MM.1S (cell line): ENCODE measurements around the gene TXK.

Source experiments
- DNase-seq: peaks from one replicate; pipeline ENCODE4 v3.0.0-alpha.2; 2015
- H2AFZ ChIP-seq: fragments of 300-600 bp; sonication (generic); 2 replicates; pipeline ENCODE4 v1.6.0; 2016; ENCODE audit warnings: antibody characterized with exemption, low read length
- H3F3A ChIP-seq: fragments of 300-600 bp; sonication (generic); 2 replicates; pipeline ENCODE4 v1.6.1; 2016; ENCODE audit warnings: mild to moderate bottlenecking, antibody characterized with exemption, low read length, moderate library complexity, mixed read lengths; ENCODE audit not compliant: insufficient read depth
- H3K27ac ChIP-seq: fragments of 300-600 bp; sonication (generic); 2 replicates; pipeline ENCODE4 v1.5.1; 2016; ENCODE audit warnings: mild to moderate bottlenecking, low read length
- H3K27me3 ChIP-seq: fragments of 300-600 bp; sonication (generic); replicated peaks from 2 replicates; pipeline ENCODE4 v1.6.0; 2016; ENCODE audit warnings: low read length; ENCODE audit not compliant: insufficient read depth
- H3K36me3 ChIP-seq: fragments of 300-600 bp; sonication (generic); replicated peaks from 2 replicates; pipeline ENCODE4 v1.6.1; 2016; ENCODE audit warnings: mild to moderate bottlenecking, low read length, mixed read lengths; ENCODE audit not compliant: insufficient read depth
- H3K4me1 ChIP-seq: fragments of 300-600 bp; sonication (generic); 2 replicates; pipeline ENCODE4 v1.6.1; 2016; ENCODE audit warnings: low read length, mixed read lengths
- H3K4me2 ChIP-seq: fragments of 300-600 bp; sonication (generic); 2 replicates; pipeline ENCODE4 v1.6.0; 2016; ENCODE audit warnings: low read depth, low read length
- H3K4me3 ChIP-seq: fragments of 300-600 bp; sonication (generic); 2 replicates; pipeline ENCODE4 v1.5.1; 2016; ENCODE audit warnings: low read length, mixed read lengths
- H3K79me2 ChIP-seq: fragments of 300-600 bp; sonication (generic); 2 replicates; pipeline ENCODE4 v1.6.1; 2016; ENCODE audit warnings: mixed run types, low read length, mixed read lengths
- H3K9ac ChIP-seq: fragments of 300-600 bp; sonication (generic); 2 replicates; pipeline ENCODE4 v1.6.1; 2016; ENCODE audit warnings: low read length, mixed read lengths
- H3K9me2 ChIP-seq: fragments of 300-600 bp; sonication (generic); replicated peaks from 2 replicates; pipeline ENCODE4 v1.6.1; 2016; ENCODE audit warnings: mild to moderate bottlenecking, low read length, mixed read lengths; ENCODE audit not compliant: insufficient read depth
- H3K9me3 ChIP-seq: fragments of 300-600 bp; sonication (generic); replicated peaks from 2 replicates; pipeline ENCODE4 v1.6.1; 2016; ENCODE audit warnings: mild to moderate bottlenecking, low read length, mixed read lengths; ENCODE audit not compliant: insufficient read depth
- H4K20me1 ChIP-seq: fragments of 300-600 bp; sonication (generic); 2 replicates; pipeline ENCODE4 v1.6.1; 2016; ENCODE audit warnings: mild to moderate bottlenecking, low read length, moderate library complexity, mixed read lengths; ENCODE audit not compliant: insufficient read depth
- EZH2 ChIP-seq: fragments of 300-600 bp; sonication (generic); optimal IDR thresholded peaks from 2 replicates; pipeline ENCODE3; 2017; ENCODE audit warnings: low read depth, mild to moderate bottlenecking, antibody characterized with exemption, low read length, mixed read lengths
- EZH2phosphoT487 ChIP-seq: fragments of 300-600 bp; sonication (generic); IDR thresholded peaks from 2 replicates; pipeline ENCODE4 v1.6.1; 2018; ENCODE audit warnings: antibody characterized with exemption, low read length
- TF ChIP-seq, protein P1 (sequence below): fragments of 300-600 bp; sonication (generic); IDR thresholded peaks from 2 replicates; pipeline ENCODE4 v1.5.1; 2016; ENCODE audit warnings: antibody characterized with exemption, low read length, mixed read lengths

Gene TXK

DNA sequence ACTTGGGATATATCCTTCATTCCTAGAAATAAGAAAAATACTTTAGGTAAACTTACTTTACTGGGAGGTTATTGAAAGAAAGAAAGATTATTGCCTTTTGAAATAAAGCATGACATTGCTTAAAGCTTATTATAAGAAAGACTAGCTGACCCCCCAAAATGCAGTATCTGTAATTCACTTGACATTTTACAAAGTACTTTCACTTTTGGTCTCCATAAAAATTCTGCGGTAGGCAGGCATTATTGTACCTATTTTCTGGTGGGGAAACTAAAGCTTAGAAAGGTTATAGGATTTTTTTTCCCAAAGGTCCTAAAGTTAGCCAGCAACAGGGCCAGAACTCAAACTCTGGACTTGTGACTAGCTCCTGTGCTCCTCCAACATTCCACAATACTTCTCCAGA lies 29.7 kb upstream of the TXK start:
- Histone ChIP-seq H3K27ac (no peak overlapping the region), H3K36me3 (peaks cover 36% of the 10 kb centered on the region; the same call in 1 of the 2 replicates), H2AFZ (no peak overlapping the region), H3K27me3 (no peaks in the 10 kb centered on the region), H3K4me3 (no peak overlapping the region), H3F3A (no peaks in the 10 kb centered on the region), H3K4me1 (no peaks in the 10 kb centered on the region), H3K9me3 (no peaks in the 10 kb centered on the region), H3K9ac (no peak overlapping the region), H3K4me2 (no peak overlapping the region), H3K9me2 (no peaks in the 10 kb centered on the region), H4K20me1 (0 out of 2 replicates have a peak, but pooled peaks cover 3% of the 10 kb centered on the region), H3K79me2 (peaks cover 95% of the 10 kb centered on the region)
- DNase-seq, result no peak
- TF ChIP-seq EZH2phosphoT487 (no peak), EZH2 (no peak)
- TF ChIP-seq, protein P1, sequence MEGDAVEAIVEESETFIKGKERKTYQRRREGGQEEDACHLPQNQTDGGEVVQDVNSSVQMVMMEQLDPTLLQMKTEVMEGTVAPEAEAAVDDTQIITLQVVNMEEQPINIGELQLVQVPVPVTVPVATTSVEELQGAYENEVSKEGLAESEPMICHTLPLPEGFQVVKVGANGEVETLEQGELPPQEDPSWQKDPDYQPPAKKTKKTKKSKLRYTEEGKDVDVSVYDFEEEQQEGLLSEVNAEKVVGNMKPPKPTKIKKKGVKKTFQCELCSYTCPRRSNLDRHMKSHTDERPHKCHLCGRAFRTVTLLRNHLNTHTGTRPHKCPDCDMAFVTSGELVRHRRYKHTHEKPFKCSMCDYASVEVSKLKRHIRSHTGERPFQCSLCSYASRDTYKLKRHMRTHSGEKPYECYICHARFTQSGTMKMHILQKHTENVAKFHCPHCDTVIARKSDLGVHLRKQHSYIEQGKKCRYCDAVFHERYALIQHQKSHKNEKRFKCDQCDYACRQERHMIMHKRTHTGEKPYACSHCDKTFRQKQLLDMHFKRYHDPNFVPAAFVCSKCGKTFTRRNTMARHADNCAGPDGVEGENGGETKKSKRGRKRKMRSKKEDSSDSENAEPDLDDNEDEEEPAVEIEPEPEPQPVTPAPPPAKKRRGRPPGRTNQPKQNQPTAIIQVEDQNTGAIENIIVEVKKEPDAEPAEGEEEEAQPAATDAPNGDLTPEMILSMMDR, result no peak

DNA sequence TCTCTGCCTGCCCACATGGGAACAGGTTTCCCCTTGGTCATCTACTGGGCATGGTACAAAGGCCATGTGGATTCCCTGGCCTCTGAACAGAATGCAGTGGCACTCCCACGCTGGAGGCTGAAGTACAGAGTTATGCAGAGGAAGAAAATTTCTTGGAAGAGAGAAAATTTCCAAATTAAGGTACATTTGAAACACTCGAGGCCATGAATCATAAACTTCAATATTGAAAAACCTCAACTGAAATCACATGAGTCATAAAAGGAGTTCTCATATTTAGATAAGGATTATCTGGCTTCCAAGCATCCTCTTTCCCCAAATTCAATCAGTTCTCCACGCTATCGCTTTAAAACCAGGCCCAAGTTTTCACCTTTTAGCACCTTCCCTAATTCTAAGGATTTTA lies 28.1 kb upstream of the TXK start:
- Histone ChIP-seq H4K20me1 (0 out of 2 replicates have a peak, but pooled peaks cover 3% of the 10 kb centered on the region), H3K4me1 (no peaks in the 10 kb centered on the region), H3K9me2 (no peaks in the 10 kb centered on the region), H3K79me2 (peaks cover 95% of the 10 kb centered on the region), H3K4me2 (no peak overlapping the region), H3K4me3 (no peak overlapping the region), H3K27ac (no peak overlapping the region), H3K27me3 (no peaks in the 10 kb centered on the region), H3K36me3 (peaks cover 26% of the 10 kb centered on the region; the same call in 1 of the 2 replicates), H2AFZ (no peak overlapping the region), H3K9ac (no peak overlapping the region), H3F3A (no peaks in the 10 kb centered on the region), H3K9me3 (no peaks in the 10 kb centered on the region)
- DNase-seq, result no peak
- TF ChIP-seq EZH2phosphoT487 (no peak), EZH2 (no peak)
- TF ChIP-seq, protein P1, result no peak

DNA sequence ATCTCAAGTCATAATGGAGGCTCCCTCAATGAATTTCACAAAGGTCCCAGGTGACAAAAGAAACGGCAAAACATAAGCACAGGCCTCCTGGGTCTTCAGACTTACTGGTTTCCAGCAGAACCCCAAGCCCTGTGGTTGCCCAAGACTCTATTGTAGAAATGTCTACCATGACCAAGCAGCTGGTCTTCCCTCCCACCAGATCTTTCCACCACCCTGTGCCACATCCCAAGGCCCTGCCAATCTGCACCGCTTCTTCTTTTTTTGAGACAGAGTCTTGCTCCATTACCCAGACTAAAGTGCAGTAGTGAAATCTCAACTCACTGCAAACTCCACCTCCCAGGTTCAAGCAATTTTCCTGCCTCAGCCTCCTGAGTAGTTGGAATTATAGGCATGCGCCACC lies 23.2 kb upstream of the TXK start:
- Histone ChIP-seq H3K4me2 (no peak overlapping the region), H3K27ac (no peak overlapping the region), H3K4me3 (no peak overlapping the region), H4K20me1 (0 out of 2 replicates have a peak, but pooled peaks cover 2% of the 10 kb centered on the region), H3K27me3 (no peaks in the 10 kb centered on the region), H3K9me2 (no peaks in the 10 kb centered on the region), H3K4me1 (peaks cover 3% of the 10 kb centered on the region; the same call in 1 of the 2 replicates), H3K79me2 (peaks cover 93% of the 10 kb centered on the region), H3K36me3 (peaks cover 16% of the 10 kb centered on the region; the same call in 1 of the 2 replicates), H3F3A (no peaks in the 10 kb centered on the region), H2AFZ (no peak overlapping the region), H3K9me3 (no peaks in the 10 kb centered on the region), H3K9ac (no peak overlapping the region)
- TF ChIP-seq EZH2 (no peak), EZH2phosphoT487 (no peak)
- TF ChIP-seq, protein P1, result no peak
- DNase-seq, result no peak
